Thoracic aorta (tissue), 2 donors: ENCODE results near the gene CD300C. TPM values are rescaled to one million over a fixed set of nuclear protein-coding genes. Genes with fewer than 3 reads are reported as not detected.

Experiments
- ATAC-seq: fragments of 150-250 bp; one replicate; pipeline ENCODE4 v1.8.0; 2017; ENCODE audit warnings: low read depth; ENCODE audit not compliant: insufficient number of reproducible peaks, low FRiP score
- DNase-seq: peaks from one replicate; pipeline ENCODE4 v3.0.0-alpha.2; 2020; ENCODE audit warnings: low spot score
- H3K27ac ChIP-seq, 2 donors: fragments of 200-600 bp; sonication (generic); 1 replicate in 1 of 2; 2 replicates in 1 of 2; pipeline ENCODE4 v1.5.1; 2016; ENCODE audit warnings: mild to moderate bottlenecking in 2 of 2, moderate library complexity in 2 of 2
- H3K27me3 ChIP-seq: fragments of 200-600 bp; sonication (generic); replicated peaks from 2 replicates; pipeline ENCODE4 v1.6.0; 2016; ENCODE audit warnings: mild to moderate bottlenecking; ENCODE audit not compliant: insufficient read depth
- H3K36me3 ChIP-seq: fragments of 200-600 bp; sonication (generic); one replicate; pipeline ENCODE4 v1.5.1; 2016
- H3K4me1 ChIP-seq, 2 donors: fragments of 200-600 bp; sonication (generic); 1 replicate in 1 of 2; 2 replicates in 1 of 2; pipeline versions ENCODE4 v1.5.1 to v1.6.0; 2016; ENCODE audit warnings: low read depth in 2 of 2, mild to moderate bottlenecking in 1 of 2; ENCODE audit not compliant: control insufficient read depth in 1 of 2
- H3K4me3 ChIP-seq: fragments of 200-600 bp; sonication (generic); 2 replicates; pipeline ENCODE4 v1.5.1; 2016; ENCODE audit warnings: mild to moderate bottlenecking
- H3K9me3 ChIP-seq: fragments of 200-600 bp; sonication (generic); 2 replicates; pipeline ENCODE4 v1.5.1; 2016
- total RNA-seq, 2 donors: library from RNA; depleted of rRNA; stranded (reverse); fragments of >200 nt; gene quantifications; one replicate each; pipeline versions ENCODE4 v1.1.0 to v1.2.3, GENCODE V29; 2016
- TF ChIP-seq, protein P1 (sequence below): fragments of 200-600 bp; sonication (generic); IDR thresholded peaks from one replicate; pipeline ENCODE4 v1.5.1; 2019; ENCODE audit warnings: antibody characterized with exemption

The CD300C gene
- 1 to 10 TPM; 2.5 to 4.3 TPM for total RNA-seq

DNA sequence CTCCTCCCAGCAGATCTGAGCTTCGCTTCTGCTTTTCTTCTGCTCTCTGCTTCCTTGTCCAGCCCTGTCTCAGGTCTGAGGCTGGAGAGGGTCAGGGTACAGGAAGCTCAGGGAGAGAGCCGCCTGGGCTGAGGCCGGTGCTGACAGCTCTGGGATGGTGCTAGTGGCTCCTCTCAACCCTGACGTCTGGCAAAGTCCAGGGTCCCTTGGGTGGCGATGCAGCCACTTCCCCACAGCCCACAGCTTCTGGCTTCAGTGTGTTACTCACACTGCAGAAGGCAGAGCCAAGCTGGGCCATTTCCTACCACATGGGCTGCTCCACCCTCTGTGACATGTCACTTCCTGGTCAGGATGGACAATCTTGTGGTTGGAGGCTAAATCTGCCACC, at the start of gene CD300C:
Gene CD300C, minus strand, starts transcription at position 273 of the 388 bp plus-strand sequence. CDS start 333 bp downstream, outside the sequence.
- TF ChIP-seq, protein P1, sequence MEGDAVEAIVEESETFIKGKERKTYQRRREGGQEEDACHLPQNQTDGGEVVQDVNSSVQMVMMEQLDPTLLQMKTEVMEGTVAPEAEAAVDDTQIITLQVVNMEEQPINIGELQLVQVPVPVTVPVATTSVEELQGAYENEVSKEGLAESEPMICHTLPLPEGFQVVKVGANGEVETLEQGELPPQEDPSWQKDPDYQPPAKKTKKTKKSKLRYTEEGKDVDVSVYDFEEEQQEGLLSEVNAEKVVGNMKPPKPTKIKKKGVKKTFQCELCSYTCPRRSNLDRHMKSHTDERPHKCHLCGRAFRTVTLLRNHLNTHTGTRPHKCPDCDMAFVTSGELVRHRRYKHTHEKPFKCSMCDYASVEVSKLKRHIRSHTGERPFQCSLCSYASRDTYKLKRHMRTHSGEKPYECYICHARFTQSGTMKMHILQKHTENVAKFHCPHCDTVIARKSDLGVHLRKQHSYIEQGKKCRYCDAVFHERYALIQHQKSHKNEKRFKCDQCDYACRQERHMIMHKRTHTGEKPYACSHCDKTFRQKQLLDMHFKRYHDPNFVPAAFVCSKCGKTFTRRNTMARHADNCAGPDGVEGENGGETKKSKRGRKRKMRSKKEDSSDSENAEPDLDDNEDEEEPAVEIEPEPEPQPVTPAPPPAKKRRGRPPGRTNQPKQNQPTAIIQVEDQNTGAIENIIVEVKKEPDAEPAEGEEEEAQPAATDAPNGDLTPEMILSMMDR: no peak
- H3K4me3 ChIP-seq: peak within 1 kb of the TSS; percentile 50
- no peak within 1 kb of the TSS for H3K27ac ChIP-seq
- H3K27me3 ChIP-seq: no peaks in the 10 kb centered on the region
- no peaks in the 10 kb centered on the region for H3K9me3 ChIP-seq
- DNase-seq (no peak), ATAC-seq (no peak)
- H3K36me3 ChIP-seq: no peaks in the 10 kb centered on the region
- no peaks in the 10 kb centered on the region for H3K4me1 ChIP-seq

DNA sequence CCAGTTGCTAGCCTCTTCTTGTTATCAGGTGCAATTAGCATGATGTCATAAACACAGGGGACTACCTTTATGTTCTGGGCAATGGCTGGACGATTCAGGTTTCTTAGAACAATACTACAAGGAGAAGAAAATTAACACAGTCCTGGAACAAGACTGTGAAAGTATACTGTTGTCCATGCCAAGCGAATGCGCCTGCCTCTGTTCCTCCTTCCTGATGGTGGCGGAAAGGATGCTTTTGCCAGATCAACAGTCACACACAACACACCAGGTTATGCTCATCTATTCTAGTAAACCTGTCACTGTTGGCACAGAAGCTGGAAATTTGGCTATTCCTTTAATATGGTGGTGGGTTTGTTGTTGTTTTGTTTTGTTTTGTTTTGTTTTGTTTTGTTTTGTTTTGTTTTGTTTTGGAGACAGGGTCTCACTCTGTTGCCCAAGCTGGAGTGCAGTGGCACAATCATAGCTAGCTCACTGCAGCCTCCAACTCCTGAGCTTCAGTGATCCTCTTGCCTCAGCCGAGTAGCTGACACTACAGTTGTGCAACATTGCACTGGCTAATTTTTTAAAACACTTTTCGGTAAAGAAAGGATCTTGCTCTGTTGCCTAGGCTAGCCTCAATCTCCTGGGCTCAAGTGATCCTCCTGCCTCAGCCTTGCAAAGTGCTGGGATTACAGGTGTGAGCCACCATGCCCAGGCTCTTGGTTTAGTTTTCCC, 49.3 kb upstream of the CD300C start:
- Histone ChIP-seq H3K4me1 (no peaks in the 10 kb centered on the region), H3K9me3 (no peaks in the 10 kb centered on the region), H3K4me3 (no peak overlapping the region), H3K27ac (no peak overlapping the region), H3K36me3 (no peaks in the 10 kb centered on the region), H3K27me3 (no peaks in the 10 kb centered on the region)
- DNase-seq (no peak), ATAC-seq (no peak)
- TF ChIP-seq, protein P1: no peak

DNA sequence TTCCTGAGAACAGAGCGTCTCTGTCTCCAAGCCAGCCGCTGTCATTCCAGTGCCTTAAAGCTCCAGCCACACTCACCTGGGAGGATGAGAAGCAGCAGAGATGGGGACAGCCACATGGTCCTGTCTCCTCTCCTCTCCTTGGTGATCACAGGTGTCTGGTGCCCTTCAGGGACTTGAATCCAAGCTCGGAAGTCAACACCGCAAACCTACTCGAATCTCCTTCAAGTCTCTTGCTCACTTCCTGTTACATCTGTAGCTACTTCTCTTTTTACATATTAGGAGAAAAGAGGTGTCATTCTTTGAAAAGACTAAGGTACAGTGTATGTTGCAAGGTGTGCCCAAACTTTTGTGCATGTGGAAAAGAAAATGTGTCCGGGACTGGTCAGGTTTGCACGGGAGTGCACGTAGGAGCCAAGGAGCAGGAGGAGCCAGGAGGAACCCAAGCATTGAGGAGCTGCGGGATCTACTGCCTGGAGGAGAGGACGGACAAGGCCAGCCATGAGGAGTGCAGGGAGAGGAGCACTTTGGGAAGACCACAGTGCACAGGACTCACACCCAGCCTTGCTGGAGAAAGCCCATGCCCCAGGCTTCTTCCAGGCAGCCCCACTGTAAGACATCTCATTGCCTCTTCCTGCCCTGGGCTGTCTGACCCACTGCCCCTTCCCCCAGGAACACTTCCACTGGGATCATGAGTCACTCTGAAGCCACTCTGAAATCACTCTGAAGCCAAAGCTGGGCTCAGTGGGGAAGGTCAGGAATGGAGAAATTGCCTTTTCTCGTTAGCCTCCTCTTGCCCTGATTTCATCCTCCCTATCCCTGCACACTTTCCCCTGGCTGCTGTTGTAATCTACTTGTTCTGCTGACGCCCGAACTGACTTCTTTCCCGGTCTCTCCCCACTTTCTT, 46.4 kb upstream of the CD300C start, which contains the start of gene CD300LD:
Gene CD300LD, minus strand, starts transcription at position 197 of the 904 bp plus-strand sequence. Its CDS starts 81 bp downstream, at position 116.
- DNase-seq (no peak), ATAC-seq (no peak)
- Histone ChIP-seq H3K9me3 (no peaks in the 10 kb centered on the region), H3K4me1 (no peaks in the 10 kb centered on the region), H3K27me3 (no peaks in the 10 kb centered on the region), H3K27ac (no peak within 1 kb of the TSS), H3K36me3 (no peaks in the 10 kb centered on the region), H3K4me3 (no peak within 1 kb of the TSS)
- TF ChIP-seq, protein P1: no peak

DNA sequence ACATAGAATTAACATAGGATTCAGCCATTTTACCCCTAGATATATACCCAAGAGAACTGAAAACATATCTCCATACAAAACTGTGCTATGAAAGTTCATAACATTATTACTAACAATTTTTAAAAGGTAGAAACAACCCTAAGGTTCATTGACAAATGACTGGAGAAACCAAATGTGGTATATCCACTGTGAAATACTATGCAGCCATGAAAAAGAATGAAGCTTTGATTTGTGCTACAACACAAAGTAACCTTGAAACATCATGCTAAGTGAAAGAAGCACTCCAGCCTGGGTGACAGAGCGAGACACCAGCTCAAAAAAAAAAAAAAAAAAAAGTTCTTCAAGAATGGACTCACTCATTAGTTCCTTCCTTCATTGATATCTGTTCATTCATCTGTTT, 45.6 kb upstream of the CD300C start:
- no peak for ATAC-seq

More for the DNA sequence above, 45.6 kb upstream of the CD300C start:
- H3K27ac ChIP-seq: no peak overlapping the region
- no peak overlapping the region for H3K4me3 ChIP-seq
- H3K36me3 ChIP-seq: no peaks in the 10 kb centered on the region
- no peaks in the 10 kb centered on the region for H3K27me3 ChIP-seq
- DNase-seq: no peak
- no peaks in the 10 kb centered on the region for H3K9me3 ChIP-seq
- TF ChIP-seq, protein P1: no peak
- H3K4me1 ChIP-seq: no peaks in the 10 kb centered on the region
